Nephron progenitor cell (in vitro differentiated cells): ENCODE results near the gene AKAP12.

Experiments used
- DNase-seq: peaks from one replicate; pipeline ENCODE4 v3.0.0; 2021
- H3K27ac Mint-ChIP-seq: 2 replicates; pipeline ENCODE4 v1.8.0; 2021; ENCODE audit warnings: mild to moderate bottlenecking, moderate library complexity, mixed read lengths
- H3K27me3 Mint-ChIP-seq: 2 replicates; pipeline ENCODE4 v1.8.0; 2021; ENCODE audit warnings: mild to moderate bottlenecking, low read depth, mixed read lengths; ENCODE audit not compliant: poor library complexity
- H3K36me3 Mint-ChIP-seq: 2 replicates; pipeline ENCODE4 v1.8.0; 2021; ENCODE audit warnings: low read depth, mixed read lengths
- H3K4me1 Mint-ChIP-seq: 2 replicates; pipeline ENCODE4 v1.8.0; 2021; ENCODE audit warnings: mixed read lengths
- H3K4me3 Mint-ChIP-seq: 2 replicates; pipeline ENCODE4 v1.8.0; 2021; ENCODE audit warnings: mild to moderate bottlenecking, moderate library complexity, mixed read lengths
- H3K9me3 Mint-ChIP-seq: 2 replicates; pipeline ENCODE4 v1.8.0; 2021; ENCODE audit warnings: mild to moderate bottlenecking, moderate library complexity, mixed read lengths
- TF ChIP-seq, protein P1 (sequence below): fragments of 200-600 bp; sonication (generic); IDR thresholded peaks from 2 replicates; pipeline ENCODE4 v1.5.0; 2021; ENCODE audit warnings: antibody characterized with exemption

The AKAP12 gene

DNA sequence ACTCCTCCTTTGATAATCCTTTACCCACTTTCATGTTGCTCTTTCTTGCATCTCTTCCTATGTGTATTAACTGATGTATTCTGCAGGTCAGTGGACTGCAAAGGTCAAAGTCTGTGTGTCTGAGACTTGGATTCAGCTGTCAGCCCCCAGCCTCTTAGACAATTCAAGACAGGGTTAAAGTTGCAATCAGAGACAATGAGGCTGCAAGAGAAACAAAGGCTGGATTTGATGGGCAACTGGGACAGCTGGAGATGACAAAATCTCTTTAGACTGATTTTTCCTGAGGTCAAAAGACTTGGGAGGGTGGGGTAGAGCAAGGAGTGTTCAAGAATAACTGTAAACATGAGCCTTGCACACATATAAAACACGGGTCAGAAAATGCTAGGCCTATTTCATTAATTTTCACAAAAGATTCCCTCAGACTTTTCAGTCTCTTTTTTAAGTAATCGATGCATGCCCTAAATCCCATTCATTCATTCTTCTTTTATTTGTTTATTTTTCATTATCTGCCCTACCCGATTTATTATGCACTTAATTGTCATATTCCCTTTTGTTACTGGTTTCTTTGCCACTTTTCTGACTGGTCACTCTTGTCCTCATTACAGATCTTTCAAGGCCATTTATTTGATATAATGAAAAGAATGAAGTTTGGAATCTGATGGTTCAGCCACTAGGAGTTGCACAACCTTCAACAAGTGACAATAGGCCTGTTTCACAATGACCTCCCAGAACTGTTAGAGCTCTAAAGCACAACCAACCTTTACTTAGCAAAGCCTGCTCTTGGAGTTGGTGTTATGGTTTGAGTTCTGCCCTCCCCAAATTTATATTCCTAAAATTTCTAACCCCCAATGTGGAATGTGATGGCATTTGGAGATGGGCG lies 33.8 kb upstream of the AKAP12 start:
- H3K9me3 Mint-ChIP-seq: peaks cover 23% of the 10 kb centered on the region
- DNase-seq: no peak
- peak overlapping the region; percentile 43 for H3K27ac Mint-ChIP-seq
- TF ChIP-seq, protein P1, sequence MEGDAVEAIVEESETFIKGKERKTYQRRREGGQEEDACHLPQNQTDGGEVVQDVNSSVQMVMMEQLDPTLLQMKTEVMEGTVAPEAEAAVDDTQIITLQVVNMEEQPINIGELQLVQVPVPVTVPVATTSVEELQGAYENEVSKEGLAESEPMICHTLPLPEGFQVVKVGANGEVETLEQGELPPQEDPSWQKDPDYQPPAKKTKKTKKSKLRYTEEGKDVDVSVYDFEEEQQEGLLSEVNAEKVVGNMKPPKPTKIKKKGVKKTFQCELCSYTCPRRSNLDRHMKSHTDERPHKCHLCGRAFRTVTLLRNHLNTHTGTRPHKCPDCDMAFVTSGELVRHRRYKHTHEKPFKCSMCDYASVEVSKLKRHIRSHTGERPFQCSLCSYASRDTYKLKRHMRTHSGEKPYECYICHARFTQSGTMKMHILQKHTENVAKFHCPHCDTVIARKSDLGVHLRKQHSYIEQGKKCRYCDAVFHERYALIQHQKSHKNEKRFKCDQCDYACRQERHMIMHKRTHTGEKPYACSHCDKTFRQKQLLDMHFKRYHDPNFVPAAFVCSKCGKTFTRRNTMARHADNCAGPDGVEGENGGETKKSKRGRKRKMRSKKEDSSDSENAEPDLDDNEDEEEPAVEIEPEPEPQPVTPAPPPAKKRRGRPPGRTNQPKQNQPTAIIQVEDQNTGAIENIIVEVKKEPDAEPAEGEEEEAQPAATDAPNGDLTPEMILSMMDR: no peak
- H3K27me3 Mint-ChIP-seq: peaks cover 11% of the 10 kb centered on the region
- no peaks in the 10 kb centered on the region for H3K36me3 Mint-ChIP-seq
- no peak overlapping the region for H3K4me3 Mint-ChIP-seq
- H3K4me1 Mint-ChIP-seq: peaks cover 22% of the 10 kb centered on the region

DNA sequence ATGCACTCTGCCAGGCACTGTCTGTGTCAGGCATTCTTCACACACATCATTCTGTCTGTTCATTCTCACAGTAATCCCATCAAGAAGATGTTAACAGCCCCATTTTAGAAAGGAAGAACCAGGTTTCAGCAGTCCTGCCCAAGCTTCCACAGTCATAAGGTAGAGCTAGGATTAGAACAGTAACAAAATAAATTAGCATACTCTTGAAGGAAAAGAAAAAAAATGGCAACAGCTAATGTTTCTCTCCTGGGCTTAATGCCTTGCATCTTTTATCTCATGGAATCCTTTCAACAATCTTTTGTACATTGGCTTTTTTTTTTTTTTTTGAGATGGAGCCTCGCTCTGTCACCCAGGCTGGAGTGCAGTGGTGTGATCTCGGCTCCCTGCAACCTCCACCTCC lies 32.1 kb upstream of the AKAP12 start:
- Mint-ChIP-seq H3K36me3 (peaks cover 6% of the 10 kb centered on the region), H3K27me3 (peaks cover 6% of the 10 kb centered on the region), H3K9me3 (peaks cover 39% of the 10 kb centered on the region), H3K27ac (no peak overlapping the region), H3K4me1 (peaks cover 22% of the 10 kb centered on the region), H3K4me3 (no peak overlapping the region)
- no peak for DNase-seq
- TF ChIP-seq, protein P1: no peak

DNA sequence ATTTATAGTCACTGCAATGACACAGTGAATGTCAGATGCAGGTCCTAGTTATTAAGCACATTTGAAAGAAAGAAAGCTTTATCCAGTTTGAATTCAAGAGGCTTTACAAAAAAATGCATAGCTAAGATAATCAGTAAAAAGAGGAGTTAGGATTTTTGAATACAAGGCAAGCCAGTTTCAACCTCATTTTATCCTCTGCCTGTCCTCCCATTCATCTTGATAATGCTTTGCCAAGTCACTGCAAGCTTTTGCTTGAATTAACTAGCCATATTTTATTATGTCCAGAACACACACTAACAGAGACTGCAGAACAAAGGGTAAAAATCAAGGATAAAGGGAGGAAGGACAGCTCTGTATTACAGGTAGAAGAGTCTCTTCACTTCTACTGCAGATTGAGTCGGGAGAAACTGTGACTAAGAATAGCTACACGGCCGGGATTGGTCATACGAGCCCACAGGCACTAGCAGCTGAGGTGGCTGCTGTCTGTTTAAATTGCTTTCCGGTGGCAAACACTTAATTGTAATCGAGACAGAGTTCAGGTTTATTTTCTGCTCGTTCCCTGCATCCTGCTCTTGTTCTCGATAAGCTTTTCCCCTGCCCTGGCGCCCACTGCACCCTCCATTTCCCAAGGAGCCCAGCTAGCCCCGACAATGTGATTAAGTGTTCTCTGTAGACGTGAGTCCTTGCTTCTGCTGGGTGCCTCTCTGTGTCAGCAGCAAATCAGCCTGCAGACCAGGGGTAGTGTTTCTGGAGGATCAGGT lies 30.5 kb upstream of the AKAP12 start:
- Mint-ChIP-seq H3K27ac (peak overlapping the region; percentile 70), H3K9me3 (peaks cover 51% of the 10 kb centered on the region), H3K27me3 (peaks cover 6% of the 10 kb centered on the region), H3K36me3 (peaks cover 6% of the 10 kb centered on the region), H3K4me3 (no peak overlapping the region), H3K4me1 (peaks cover 22% of the 10 kb centered on the region)
- DNase-seq: no peak
- TF ChIP-seq, protein P1: no peak

DNA sequence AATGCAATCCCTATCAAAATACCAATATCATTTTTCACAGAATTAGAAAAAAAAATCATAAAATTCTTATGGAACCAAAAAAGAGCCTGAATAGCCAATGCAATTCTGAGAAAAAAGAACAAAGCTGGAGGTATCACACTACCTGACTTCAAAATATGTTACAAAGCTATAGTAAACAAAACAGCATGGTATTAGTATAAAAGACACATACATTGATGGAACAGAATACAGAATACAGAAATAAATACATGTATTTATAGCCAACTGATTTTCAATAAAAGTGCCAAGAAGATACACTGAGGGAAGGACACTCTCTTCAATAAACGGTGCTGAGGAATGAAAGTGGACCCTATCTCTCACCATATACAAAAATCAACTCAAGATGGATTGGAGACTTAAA lies 28.7 kb upstream of the AKAP12 start:
- no peak for DNase-seq
- TF ChIP-seq, protein P1: no peak
- peaks cover 47% of the 10 kb centered on the region for H3K9me3 Mint-ChIP-seq
- H3K36me3 Mint-ChIP-seq: peaks cover 6% of the 10 kb centered on the region
- peaks cover 17% of the 10 kb centered on the region for H3K4me1 Mint-ChIP-seq
- H3K4me3 Mint-ChIP-seq: no peak overlapping the region
- peaks cover 15% of the 10 kb centered on the region for H3K27me3 Mint-ChIP-seq
- H3K27ac Mint-ChIP-seq: no peak overlapping the region

DNA sequence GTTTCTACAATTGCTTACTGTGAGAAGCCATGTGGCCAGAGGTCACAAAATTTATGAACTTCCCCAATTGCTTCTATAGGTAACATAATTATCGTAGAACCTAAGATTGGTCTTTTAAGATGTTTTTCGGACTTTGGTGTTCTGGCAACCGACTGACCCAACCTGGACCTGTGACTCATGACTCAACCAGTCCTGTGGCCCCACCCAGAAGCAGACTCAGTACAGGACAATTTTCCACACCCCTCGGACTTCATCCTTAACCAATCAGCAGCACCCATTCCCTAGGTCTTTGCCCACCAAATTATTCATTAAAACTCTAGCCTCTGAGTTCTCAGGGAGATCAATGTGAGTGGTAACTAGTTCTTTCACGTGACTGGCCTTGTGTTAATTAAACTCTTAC lies 26.4 kb upstream of the AKAP12 start:
- no peak overlapping the region for H3K27ac Mint-ChIP-seq
- H3K4me1 Mint-ChIP-seq: peaks cover 24% of the 10 kb centered on the region
- peaks cover 6% of the 10 kb centered on the region for H3K36me3 Mint-ChIP-seq
- peaks cover 15% of the 10 kb centered on the region for H3K27me3 Mint-ChIP-seq
- DNase-seq: no peak
- peaks cover 45% of the 10 kb centered on the region for H3K9me3 Mint-ChIP-seq
- TF ChIP-seq, protein P1: no peak
- no peak overlapping the region for H3K4me3 Mint-ChIP-seq
